Stimulated activated CD4-positive, alpha-beta T cell treated with anti-CD3 and anti-CD28 coated beads, Interleukin-15, amount 100 ng/mL, for 24 hours (primary cell): ENCODE data around the gene UQCRC2.
"Not testable (repeated sequence)": the region's sequence is repeated elsewhere in the genome, so short reads cannot be mapped to it uniquely, and the experiment has no call there.

Experiments
- DNase-seq: peaks from one replicate; pipeline ENCODE4 v3.0.0-alpha.2; 2020

Gene UQCRC2

GRCh38 chr16:21984062-21984461, 30.9 kb downstream of the UQCRC2 start:
- no peak for DNase-seq

- no peak for DNase-seq
These were observed 32.4 kb downstream of the UQCRC2 start for GRCh38 chr16:21985524-21985923.

- no peak for DNase-seq
These were observed 33.6 kb downstream of the UQCRC2 start for GRCh38 chr16:21986692-21987246.

- no peak for DNase-seq
These were observed 34.3 kb downstream of the UQCRC2 start for GRCh38 chr16:21987498-21987897.

- no peak for DNase-seq
These were observed 36.0 kb downstream of the UQCRC2 start for GRCh38 chr16:21989133-21989532.

- DNase-seq: no peak
These were observed 36.6 kb downstream of the UQCRC2 start for GRCh38 chr16:21989751-21990150.

GRCh38 chr16:21990381-21990944, 37.3 kb downstream of the UQCRC2 start:
- DNase-seq: no peak

GRCh38 chr16:21991621-21992020, 38.5 kb downstream of the UQCRC2 start:
- DNase-seq: no peak

GRCh38 chr16:21994856-21995465, 41.8 kb downstream of the UQCRC2 start:
- DNase-seq: no peak

GRCh38 chr16:21996923-21997696, 43.9 kb downstream of the UQCRC2 start:
- no peak for DNase-seq

GRCh38 chr16:21997697-21998480, 44.7 kb downstream of the UQCRC2 start:
- DNase-seq: no peak

- no peak for DNase-seq
These were observed 48.4 kb downstream of the UQCRC2 start for GRCh38 chr16:22001591-22001990.

- DNase-seq: not testable (repeated sequence)
These were observed 48.9 kb downstream of the UQCRC2 start for GRCh38 chr16:22002047-22002446.

GRCh38 chr16:22003195-22003594, 50.0 kb downstream of the UQCRC2 start:
- no peak for DNase-seq

GRCh38 chr16:22004341-22004740, 51.2 kb downstream of the UQCRC2 start:
- DNase-seq: no peak

- DNase-seq: no peak
These were observed 52.6 kb downstream of the UQCRC2 start for GRCh38 chr16:22005746-22006145.

GRCh38 chr16:22006636-22007035, 53.5 kb downstream of the UQCRC2 start:
- DNase-seq: no peak

GRCh38 chr16:22007159-22007508, 54.0 kb downstream of the UQCRC2 start:
- peak; percentile 4 for DNase-seq

GRCh38 chr16:22007509-22008214, 54.5 kb downstream of the UQCRC2 start, which contains the start of gene MOSMO:
Gene MOSMO, plus strand, starts transcription at chr16:22008111. Its CDS starts 191 bp downstream, at chr16:22008302.
- peak; percentile 83 for DNase-seq

- peak; percentile 42 for DNase-seq
These were observed 55.3 kb downstream of the UQCRC2 start for GRCh38 chr16:22008215-22009059.

- DNase-seq: no peak
These were observed 57.7 kb downstream of the UQCRC2 start for GRCh38 chr16:22010902-22011301.
